Adrenal gland (tissue), 12 donors: ENCODE data around the gene GPR68. TPM values are rescaled to one million over a fixed set of nuclear protein-coding genes. Genes with fewer than 3 reads are reported as not detected.

Experiments used
- DNase-seq, 7 donors: peaks; one replicate each; pipeline ENCODE4 v3.0.0-alpha.2; 2019 to 2020
- H3K27ac ChIP-seq, 5 donors: fragments of 200-600 bp; sonication (generic) in 4 of 5; 1 replicate in 3 of 5; 2 replicates in 2 of 5; pipeline versions ENCODE4 v1.5.1 to v1.8.0; 2016 to 2020; ENCODE audit warnings: mild to moderate bottlenecking in 1 of 5
- H3K27me3 ChIP-seq: fragments of 200-600 bp; 2 replicates; pipeline ENCODE4 v1.8.0; 2021
- H3K36me3 ChIP-seq, 2 donors: fragments of 200-600 bp; replicated peaks in 1 of 2; 1 replicate in 1 of 2; 2 replicates in 1 of 2; pipeline versions ENCODE4 v1.5.1 to v1.8.0; 2018 to 2022
- H3K4me1 ChIP-seq, 2 donors: fragments of 200-600 bp; replicated peaks in 1 of 2; 1 replicate in 1 of 2; 2 replicates in 1 of 2; pipeline versions ENCODE4 v1.5.1 to v1.8.0; 2018 to 2021
- H3K4me3 ChIP-seq, 4 donors: fragments of 200-600 bp; sonication (generic) in 3 of 4; one replicate each; pipeline ENCODE4 v1.5.1; 2016 to 2018
- H3K9me3 ChIP-seq, 3 donors: fragments of 200-600 bp; sonication (generic) in 1 of 3; replicated peaks in 1 of 3; 1 replicate in 2 of 3; 2 replicates in 1 of 3; pipeline versions ENCODE4 v1.5.1 to v1.8.0; 2016 to 2021
- CTCF ChIP-seq, 6 experiments: fragments of 450-650 bp in 4 of 6; fragments of 200-600 bp in 2 of 6; sonication (generic) in 1 of 6; IDR thresholded peaks; 1 replicate in 5 of 6; 2 replicates in 1 of 6; pipeline versions ENCODE4 v1.5.1 to v1.8.0; 2016 to 2021; ENCODE audit warnings: antibody characterized with exemption in 6 of 6, mild to moderate bottlenecking in 2 of 6, moderate library complexity in 1 of 6
- POLR2A ChIP-seq, 2 donors: fragments of 450-650 bp; IDR thresholded peaks; one replicate each; pipeline ENCODE4 v1.6.1; 2017; ENCODE audit warnings: antibody characterized with exemption in 2 of 2, mild to moderate bottlenecking in 2 of 2, moderate library complexity in 1 of 2
- WGBS, 4 donors: extraction: QIAGEN DNeasy Blood & Tissue Kit in 2 of 4; methylation state at CpG; one replicate each; pipeline versions ENCODE4 v1.1.5 to v1.1.7; 2013 to 2017; 5-methylcytosine and 5-hydroxymethylcytosine counted together
- intact Hi-C, 2 donors: fragments of 100-400 bp; cut with DNase I; formaldehyde crosslinking; loops; one replicate each; pipeline versions ENCODE4 v1.14.1 to v1.15.0; 2022 to 2023
- polyA plus RNA-seq, 3 donors: library from polyadenylated mRNA; stranded (reverse); fragments of 200-250 nt in 2 of 3; fragments of 350-450 nt in 1 of 3; fragmentation: Illumina TruSeq in 1 of 3; extraction: RNeasy Lipid Tissue Mini Kit (QIAGEN cat#74804) in 1 of 3; gene quantifications; one replicate each; pipeline ENCODE4 v1.2.3, GENCODE V29; 2013 to 2014
- total RNA-seq, 9 donors: library from RNA; depleted of rRNA in 4 of 9; stranded (reverse); fragments of >200 nt in 4 of 9; fragments of 120-200 nt in 1 of 9; fragmentation: NEBNext Ultra II Directional in 1 of 9; extraction: Animal tissue kit (Norgen Biotek cat#: 25700) in 1 of 9; gene quantifications; one replicate each; pipeline versions ENCODE4 v1.1.0 to v1.2.4, GENCODE V29; 2013 to 2023
- donor health status: healthy with polysubstance abuse.
- donor health status: Bipolar disorder and iron deficiency.
- donor health status: DM: yes; HTN: yes; CAD: no.
- donor health status: DM: no; HTN: no; CAD: no.
- donor health status: DM: no; HTN: no; CAD: no.
- donor health status: DM: yes; HTN: yes; CAD: no.

The GPR68 gene
- total and polyA plus RNA-seq, 12 donors, result 0.28 to 4.5 (median 1.0) TPM; not detected in 1

DNA sequence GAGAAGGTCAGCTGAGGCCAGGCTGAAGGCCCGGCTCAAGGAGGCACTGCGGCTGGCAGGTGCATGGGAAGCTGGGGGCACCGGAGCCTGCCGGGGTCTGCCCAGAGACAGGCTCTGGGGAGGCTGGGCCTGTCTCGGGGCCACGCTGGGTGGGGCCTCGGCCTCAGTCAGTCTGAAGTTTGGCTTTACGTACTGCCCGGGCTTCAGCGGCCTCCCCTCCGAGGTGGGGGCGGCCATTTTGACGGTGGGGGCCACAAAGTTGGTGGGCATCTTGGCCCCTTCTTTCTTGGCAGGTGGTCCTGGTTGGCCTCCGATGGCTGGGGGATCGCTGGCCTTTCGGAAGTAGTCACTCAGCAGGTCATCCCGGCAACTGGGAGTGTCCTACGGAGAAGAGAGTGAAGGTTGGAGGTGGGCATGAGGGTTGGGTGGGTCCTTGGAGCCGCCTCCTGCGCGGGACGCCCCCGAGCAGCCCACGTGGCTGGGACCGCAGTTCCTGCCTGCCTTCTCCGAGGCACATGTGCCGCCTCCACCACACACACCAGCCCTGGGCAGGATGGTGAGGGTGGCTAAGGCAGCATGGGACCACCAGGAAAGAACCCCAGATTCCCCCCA, 28.9 kb upstream of the GPR68 start:
- H3K36me3 ChIP-seq, result no peaks in the 10 kb centered on the region
- intact Hi-C loops, result no loop called here
- H3K9me3 ChIP-seq, result no peaks in the 10 kb centered on the region
- 91 to 97% (median 94%) methylated on average over 4 to 27 of the region's 27 CpGs for WGBS, 4 donors
- TF ChIP-seq POLR2A (IDR thresholded peaks at IDR 0.05), result no peak
- TF ChIP-seq CTCF (IDR thresholded peaks at IDR 0.05), result no peak
- no peak for DNase-seq
- H3K27ac ChIP-seq, result no peak overlapping the region
- H3K4me3 ChIP-seq, result no peak overlapping the region
- no peaks in the 10 kb centered on the region for H3K27me3 ChIP-seq
- H3K4me1 ChIP-seq, result peaks cover 7 to 11% of the 10 kb centered on the region in 2 donors

DNA sequence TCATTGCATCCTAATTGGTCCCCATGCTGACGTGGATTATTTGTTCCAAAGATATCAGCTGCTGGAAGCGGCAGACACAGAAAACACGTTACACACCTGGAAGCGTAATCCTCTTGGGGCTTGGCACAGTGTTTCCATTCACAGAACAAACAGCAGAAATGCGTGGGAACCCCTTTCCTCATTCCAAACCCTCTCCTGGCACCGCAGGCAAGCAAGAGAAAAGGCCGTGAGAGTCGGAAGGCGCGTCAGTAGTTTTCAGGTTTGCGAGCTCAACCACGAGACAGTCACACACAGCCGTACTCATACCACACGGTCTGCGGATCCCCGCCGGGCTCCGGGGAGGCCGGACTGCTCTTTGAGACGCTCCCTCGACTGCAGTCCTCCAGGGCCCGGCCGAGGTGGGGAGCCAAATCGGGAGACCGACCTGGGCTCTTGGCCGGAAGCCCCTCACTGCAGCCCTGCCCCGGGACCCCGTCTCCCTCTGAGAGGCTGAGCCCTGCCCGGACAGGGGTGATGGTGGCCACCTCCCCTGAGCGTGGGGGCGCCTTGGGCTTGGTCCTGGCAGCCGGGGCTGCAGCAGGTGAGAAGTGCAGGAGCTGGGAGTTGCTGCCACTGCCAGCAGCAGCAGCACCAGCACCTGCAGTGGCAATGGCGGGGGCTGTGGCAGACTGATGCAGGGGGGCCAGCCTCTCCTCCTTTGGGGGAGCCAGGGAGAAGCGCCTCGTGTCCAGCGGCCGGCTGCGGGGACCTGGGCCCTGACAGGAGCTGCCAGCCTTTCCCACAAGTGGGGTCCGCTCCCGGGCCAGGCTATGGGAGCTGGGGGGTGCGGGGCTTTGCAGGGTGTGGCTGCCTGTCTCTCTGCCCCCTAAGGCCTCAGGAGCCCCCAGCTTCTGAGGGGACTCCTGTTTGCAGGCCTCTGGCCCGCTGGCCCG, 28.1 kb upstream of the GPR68 start:
- Histone ChIP-seq H3K4me3 (no peak overlapping the region), H3K27ac (no peak overlapping the region), H3K9me3 (no peaks in the 10 kb centered on the region), H3K4me1 (peaks cover 7 to 11% of the 10 kb centered on the region in 2 donors), H3K27me3 (no peaks in the 10 kb centered on the region), H3K36me3 (no peaks in the 10 kb centered on the region)
- no peak for TF ChIP-seq CTCF (IDR thresholded peaks at IDR 0.05)
- TF ChIP-seq POLR2A (IDR thresholded peaks at IDR 0.05), result no peak
- WGBS, 4 donors, result 92 to 96% (median 95%) methylated on average over 20 to 43 of the region's 43 CpGs
- intact Hi-C loops, result no loop called here
- no peak for DNase-seq

DNA sequence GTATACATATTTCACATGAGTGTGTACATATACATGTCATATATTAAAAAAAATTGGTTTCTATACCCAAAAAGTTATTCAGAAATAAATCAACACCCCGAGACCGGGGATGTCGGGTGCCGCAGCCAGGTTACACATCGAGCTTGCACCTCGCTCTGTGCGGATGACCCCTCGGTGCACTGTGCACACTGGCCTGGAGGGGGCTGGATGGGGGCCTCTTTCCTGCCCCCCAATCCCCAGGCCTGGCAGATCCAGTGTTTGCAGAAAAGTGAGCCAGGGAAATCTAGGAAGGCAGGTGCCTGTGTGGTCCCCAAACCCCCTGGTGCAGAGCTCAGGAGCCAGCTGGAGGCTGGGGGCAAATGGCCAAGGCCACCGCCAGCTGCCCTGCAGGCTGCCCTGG, 27.1 kb upstream of the GPR68 start:
- Histone ChIP-seq H3K4me1 (peaks cover 7 to 8% of the 10 kb centered on the region in 2 donors), H3K27ac (no peak overlapping the region), H3K36me3 (no peaks in the 10 kb centered on the region), H3K4me3 (no peak overlapping the region), H3K27me3 (no peaks in the 10 kb centered on the region), H3K9me3 (no peaks in the 10 kb centered on the region)
- TF ChIP-seq CTCF (IDR thresholded peaks at IDR 0.05) (no peak), POLR2A (IDR thresholded peaks at IDR 0.05) (no peak)
- no peak for DNase-seq
- 92 to 97% (median 95%) methylated on average over 7 to 9 of the region's 9 CpGs for WGBS, 4 donors
- intact Hi-C loops, result no loop called here

GRCh38 chr14:91270619-91271018, 26.1 kb upstream of the GPR68 start:
- no peak overlapping the region for H3K27ac ChIP-seq
- intact Hi-C loops, result no loop called here
- WGBS, 4 donors, result 61 to 76% (median 64%) methylated on average over 3 to 8 of the region's 8 CpGs

More at GRCh38 chr14:91270619-91271018, 26.1 kb upstream of the GPR68 start:
- Histone ChIP-seq H3K9me3 (no peaks in the 10 kb centered on the region), H3K36me3 (no peaks in the 10 kb centered on the region), H3K27me3 (no peaks in the 10 kb centered on the region), H3K4me3 (no peak overlapping the region), H3K4me1 (peaks cover 7 to 8% of the 10 kb centered on the region in 2 donors)
- TF ChIP-seq CTCF (IDR thresholded peaks at IDR 0.05), result no peak
- TF ChIP-seq POLR2A (IDR thresholded peaks at IDR 0.05), result no peak
- DNase-seq, result no peak
